Activated CD4-positive, alpha-beta T cell treated with anti-CD3 and anti-CD28 coated beads for 36 hours (primary cell): ENCODE measurements around the gene SPDYE2. TPM values are rescaled to one million over a fixed set of nuclear protein-coding genes. Genes with fewer than 3 reads are reported as not detected.
A peak's percentile ranks its signal among the peaks of the same experiment; 100 is the strongest.
"Not testable (repeated sequence)": the region's sequence is repeated elsewhere in the genome, so short reads cannot be mapped to it uniquely, and the experiment has no call there.

Experiments
- ATAC-seq: fragments of 200-7000 bp; cut with Tn5 transposase; one replicate; pipeline ENCODE4 v1.10.0; 2021; ENCODE audit warnings: mild to moderate bottlenecking, moderate library complexity
- CTCF ChIA-PET: fragments of 350-600 bp; sonication (Branson Sonifier 250); formaldehyde crosslinking; loops from one replicate; lab custom pipeline; 2021; ENCODE audit warnings: antibody characterized with exemption; lab: Charles Lee
- POLR2A ChIA-PET: fragments of 350-600 bp; sonication (Branson Sonifier 250); formaldehyde crosslinking; loops from one replicate; lab custom pipeline; 2021; ENCODE audit warnings: antibody characterized with exemption, inconsistent platforms; lab: Charles Lee
- DNase-seq: peaks from one replicate; pipeline ENCODE4 v3.0.0-alpha.2; 2020
- H3K27ac Mint-ChIP-seq: one replicate; pipeline ENCODE4 v1.8.0; 2021; ENCODE audit warnings: mixed read lengths
- H3K27me3 Mint-ChIP-seq: one replicate; pipeline ENCODE4 v1.8.0; 2021; ENCODE audit warnings: mixed read lengths
- H3K36me3 Mint-ChIP-seq: one replicate; pipeline ENCODE4 v1.8.0; 2021; ENCODE audit warnings: low read depth, mixed read lengths
- H3K4me1 Mint-ChIP-seq: one replicate; pipeline ENCODE4 v1.8.0; 2021; ENCODE audit warnings: mixed read lengths
- H3K4me3 Mint-ChIP-seq: one replicate; pipeline ENCODE4 v1.8.0; 2021; ENCODE audit warnings: mild to moderate bottlenecking, moderate library complexity, mixed read lengths
- H3K9me3 Mint-ChIP-seq: one replicate; pipeline ENCODE4 v1.8.0; 2021; ENCODE audit warnings: low read depth, mixed read lengths
- intact Hi-C, 2 experiments: fragments of 100-400 bp; cut with DNase I in 1 of 2; cut with micrococcal nuclease in 1 of 2; formaldehyde crosslinking; loops; one replicate each; pipeline versions ENCODE4 v1.14.2 to v1.15.1; 2022 to 2024; cut with DNase I, micrococcal nuclease
- total RNA-seq, 2 experiments: library from RNA; stranded (reverse); gene quantifications; one replicate each; pipeline ENCODE4 v1.2.3, GENCODE V29; 2021

Gene SPDYE2
- total RNA-seq, 2 experiments from 2014 or later, result not detected

- ATAC-seq, H3K9me3 Mint-ChIP-seq, DNase-seq, H3K4me1 Mint-ChIP-seq, POLR2A ChIA-PET, intact Hi-C loops, CTCF ChIA-PET, H3K27ac Mint-ChIP-seq, H3K36me3 Mint-ChIP-seq, H3K27me3 Mint-ChIP-seq, H3K4me3 Mint-ChIP-seq: not testable (repeated sequence)
Observed at GRCh38 chr7:102583495-102583894, 32.5 kb downstream of the SPDYE2 start.

GRCh38 chr7:102589857-102590256 is 38.8 kb downstream of the SPDYE2 start:
- H3K27me3 Mint-ChIP-seq, H3K36me3 Mint-ChIP-seq, H3K4me3 Mint-ChIP-seq, H3K27ac Mint-ChIP-seq, CTCF ChIA-PET, H3K9me3 Mint-ChIP-seq, H3K4me1 Mint-ChIP-seq, DNase-seq, POLR2A ChIA-PET, intact Hi-C loops: not testable (repeated sequence)
- ATAC-seq, result peak; percentile 70

- CTCF ChIA-PET, POLR2A ChIA-PET, H3K27ac Mint-ChIP-seq, H3K9me3 Mint-ChIP-seq, intact Hi-C loops, H3K4me3 Mint-ChIP-seq, H3K36me3 Mint-ChIP-seq, H3K27me3 Mint-ChIP-seq, H3K4me1 Mint-ChIP-seq: not testable (repeated sequence)
- DNase-seq, result peak; percentile 14
- ATAC-seq, result peak; percentile 63
Observed at GRCh38 chr7:102592477-102593019, 41.5 kb downstream of the SPDYE2 start.

- H3K27me3 Mint-ChIP-seq, CTCF ChIA-PET, H3K4me1 Mint-ChIP-seq, H3K36me3 Mint-ChIP-seq, H3K27ac Mint-ChIP-seq, H3K9me3 Mint-ChIP-seq, H3K4me3 Mint-ChIP-seq, intact Hi-C loops, DNase-seq, POLR2A ChIA-PET: not testable (repeated sequence)
- peak; percentile 69 for ATAC-seq
Observed at GRCh38 chr7:102593637-102594334, 42.8 kb downstream of the SPDYE2 start.

- intact Hi-C loops, CTCF ChIA-PET, H3K9me3 Mint-ChIP-seq, H3K27me3 Mint-ChIP-seq, H3K36me3 Mint-ChIP-seq, H3K4me1 Mint-ChIP-seq, POLR2A ChIA-PET, H3K4me3 Mint-ChIP-seq, H3K27ac Mint-ChIP-seq, ATAC-seq: not testable (repeated sequence)
- peak; percentile 3 for DNase-seq
Observed at GRCh38 chr7:102596036-102596435, 45.0 kb downstream of the SPDYE2 start.

GRCh38 chr7:102599699-102600098 is 48.7 kb downstream of the SPDYE2 start:
- H3K27me3 Mint-ChIP-seq, ATAC-seq, H3K4me3 Mint-ChIP-seq, DNase-seq, H3K4me1 Mint-ChIP-seq, H3K9me3 Mint-ChIP-seq, POLR2A ChIA-PET, H3K36me3 Mint-ChIP-seq, CTCF ChIA-PET, H3K27ac Mint-ChIP-seq, intact Hi-C loops: not testable (repeated sequence)

GRCh38 chr7:102602317-102602716 is 51.3 kb downstream of the SPDYE2 start:
- DNase-seq, H3K36me3 Mint-ChIP-seq, CTCF ChIA-PET, H3K9me3 Mint-ChIP-seq, H3K27ac Mint-ChIP-seq, H3K27me3 Mint-ChIP-seq, ATAC-seq, intact Hi-C loops, POLR2A ChIA-PET, H3K4me1 Mint-ChIP-seq, H3K4me3 Mint-ChIP-seq: not testable (repeated sequence)

- DNase-seq, H3K4me3 Mint-ChIP-seq, POLR2A ChIA-PET, H3K36me3 Mint-ChIP-seq, CTCF ChIA-PET, intact Hi-C loops, H3K9me3 Mint-ChIP-seq, H3K27ac Mint-ChIP-seq, H3K4me1 Mint-ChIP-seq, H3K27me3 Mint-ChIP-seq: not testable (repeated sequence)
- ATAC-seq, result peak; percentile 20
Observed at GRCh38 chr7:102604431-102605145, 53.6 kb downstream of the SPDYE2 start.

GRCh38 chr7:102606848-102607247 is 55.8 kb downstream of the SPDYE2 start:
- H3K27ac Mint-ChIP-seq, CTCF ChIA-PET, DNase-seq, H3K4me1 Mint-ChIP-seq, POLR2A ChIA-PET, ATAC-seq, H3K9me3 Mint-ChIP-seq, H3K27me3 Mint-ChIP-seq, H3K36me3 Mint-ChIP-seq, intact Hi-C loops, H3K4me3 Mint-ChIP-seq: not testable (repeated sequence)

GRCh38 chr7:102609734-102610133 is 58.7 kb downstream of the SPDYE2 start:
- DNase-seq, ATAC-seq, H3K27me3 Mint-ChIP-seq, POLR2A ChIA-PET, intact Hi-C loops, H3K4me3 Mint-ChIP-seq, H3K36me3 Mint-ChIP-seq, H3K27ac Mint-ChIP-seq, CTCF ChIA-PET, H3K4me1 Mint-ChIP-seq, H3K9me3 Mint-ChIP-seq: not testable (repeated sequence)

GRCh38 chr7:102610441-102610840 is 59.4 kb downstream of the SPDYE2 start:
- DNase-seq, H3K27me3 Mint-ChIP-seq, POLR2A ChIA-PET, intact Hi-C loops, H3K27ac Mint-ChIP-seq, H3K9me3 Mint-ChIP-seq, ATAC-seq, CTCF ChIA-PET, H3K4me3 Mint-ChIP-seq, H3K4me1 Mint-ChIP-seq, H3K36me3 Mint-ChIP-seq: not testable (repeated sequence)
